Heart left ventricle (tissue), 13 donors: ENCODE measurements around the gene GAB2.

ENCODE experiments used
- CTCF ChIP-seq, 12 donors: fragments of 200-600 bp; sonication (generic) in 4 of 12; IDR thresholded peaks; one replicate each; pipeline versions ENCODE4 v1.5.0 to v1.8.0; 2018 to 2022; ENCODE audit warnings: antibody characterized with exemption in 12 of 12, mild to moderate bottlenecking in 5 of 12
- POLR2A ChIP-seq, 2 donors: fragments of 450-650 bp; IDR thresholded peaks; one replicate each; pipeline ENCODE4 v1.6.1; 2017; ENCODE audit warnings: antibody characterized with exemption in 2 of 2, mild to moderate bottlenecking in 2 of 2, moderate library complexity in 2 of 2
- donor health status: ischemic (EF 13 %, LVEDD 7.1; RV severe dilation, severe dysfunction).
- donor health status: DM: no; HTN: yes; CAD: no.
- donor health status: DM: no; HTN: no; CAD: no.
- donor health status: ischemic (EF 25% LVEDD 6.9; RV normal size, moderate dysfunction).
- donor health status: ischemic (EF 25% LVEDD 5.7; RV mildly dilated, moderate dysfunction).
- donor health status: ischemic (EF 35%, LVEDD 5.7; RV mildly dilated, moderate dysfunction).
- donor health status: nonischemic (EF 11% LVEDD 7.7; RV severe dilation, severe dysfunction).
- donor health status: DM: yes; HTN: yes; CAD: no.
- donor health status: PGD.
- donor health status: ischemic (EF 29% LVEDD 5.4; RV normal size, mild dysfunction).
- donor health status: nonischemic (EF 23%, LVEDD 6.1; RV moderate dilation, normal function).

- TF ChIP-seq CTCF (IDR thresholded peaks at IDR 0.05): no peak
- TF ChIP-seq POLR2A (IDR thresholded peaks at IDR 0.05): no peak
Observed at GRCh38 chr11:78338138-78338537, 79.5 kb downstream of the GAB2 start.
